CD14-positive monocyte (primary cell): ENCODE data around the gene SCUBE2. TPM values are rescaled to one million over a fixed set of nuclear protein-coding genes. Genes with fewer than 3 reads are reported as not detected.

Experiments used
- DNase-seq, 3 donors: peaks; one replicate each; pipeline ENCODE4 v3.0.0-alpha.2; 2011 to 2022
- H2AFZ ChIP-seq: 2 replicates; pipeline ENCODE4 v1.6.0; 2012; ENCODE audit warnings: mild to moderate bottlenecking, low read depth, low read length, inconsistent platforms; ENCODE audit not compliant: insufficient read depth, poor library complexity, severe bottlenecking
- H3K27ac ChIP-seq, 2 donors: 1 replicate in 1 of 2; 2 replicates in 1 of 2; pipeline ENCODE4 v1.5.1; 2012 to 2013; ENCODE audit warnings: low read length in 2 of 2, control low read depth in 1 of 2, inconsistent platforms in 1 of 2, low read depth in 1 of 2, mild to moderate bottlenecking in 1 of 2
- H3K27me3 ChIP-seq, 2 donors: one replicate each; pipeline versions ENCODE4 v1.6.0 to v1.6.1; 2011 to 2013; ENCODE audit warnings: low read length in 2 of 2; ENCODE audit not compliant: control insufficient read depth in 2 of 2, insufficient read depth in 2 of 2
- H3K36me3 ChIP-seq, 2 donors: replicated peaks in 1 of 2; 1 replicate in 1 of 2; 2 replicates in 1 of 2; pipeline versions ENCODE4 v1.5.1 to v1.6.1; 2012 to 2013; ENCODE audit warnings: low read length in 2 of 2, control low read depth in 1 of 2, inconsistent platforms in 1 of 2, mild to moderate bottlenecking in 1 of 2; ENCODE audit not compliant: insufficient read depth in 2 of 2, control insufficient read depth in 1 of 2
- H3K4me1 ChIP-seq, 2 donors: 1 replicate in 1 of 2; 2 replicates in 1 of 2; pipeline versions ENCODE4 v1.5.1 to v1.6.1; 2012 to 2013; ENCODE audit warnings: low read length in 2 of 2, control low read depth in 1 of 2, inconsistent platforms in 1 of 2, mild to moderate bottlenecking in 1 of 2, moderate library complexity in 1 of 2; ENCODE audit not compliant: insufficient read depth in 2 of 2, control insufficient read depth in 1 of 2
- H3K4me2 ChIP-seq: replicated peaks from 2 replicates; pipeline ENCODE3; 2012; ENCODE audit warnings: low read length, moderate library complexity, mild to moderate bottlenecking; ENCODE audit not compliant: poor library complexity, severe bottlenecking; ENCODE audit errors: extremely low read depth
- H3K4me3 ChIP-seq, 3 experiments: fragments of 200-600 bp in 1 of 3; sonication (generic) in 1 of 3; replicated peaks in 1 of 3; 1 replicate in 2 of 3; 2 replicates in 1 of 3; pipeline ENCODE4 v1.5.1; 2011 to 2013; ENCODE audit warnings: low read length in 3 of 3, mild to moderate bottlenecking in 3 of 3, control low read depth in 2 of 3, low read depth in 2 of 3, inconsistent platforms in 1 of 3, moderate library complexity in 1 of 3
- H3K79me2 ChIP-seq: 2 replicates; pipeline ENCODE4 v1.6.0; 2012; ENCODE audit warnings: mild to moderate bottlenecking, control low read depth, inconsistent platforms, low read length, moderate library complexity; ENCODE audit not compliant: insufficient read depth
- H3K9ac ChIP-seq: 2 replicates; pipeline ENCODE4 v1.6.0; 2017; ENCODE audit warnings: low read length, mild to moderate bottlenecking; ENCODE audit not compliant: insufficient read depth, poor library complexity, severe bottlenecking
- H3K9me3 ChIP-seq, 2 donors: replicated peaks in 1 of 2; 1 replicate in 1 of 2; 2 replicates in 1 of 2; pipeline versions ENCODE4 v1.5.1 to v1.6.1; 2012 to 2013; ENCODE audit warnings: low read length in 2 of 2, control low read depth in 1 of 2; ENCODE audit not compliant: control insufficient read depth in 1 of 2, insufficient read depth in 1 of 2
- H4K20me1 ChIP-seq: 2 replicates; pipeline ENCODE4 v1.6.0; 2012; ENCODE audit warnings: mild to moderate bottlenecking, low read length, control low read depth, moderate library complexity; ENCODE audit not compliant: insufficient read depth
- H3K27ac Mint-ChIP-seq, 7 donors: one replicate each; pipeline ENCODE4 v1.8.0; 2020; ENCODE audit warnings: mild to moderate bottlenecking in 7 of 7, mixed read lengths in 7 of 7, moderate library complexity in 6 of 7, inconsistent platforms in 2 of 7
- H3K27me3 Mint-ChIP-seq, 3 donors: one replicate each; pipeline ENCODE4 v1.8.0; 2021 to 2022; ENCODE audit warnings: low read depth in 3 of 3, mild to moderate bottlenecking in 3 of 3, mixed read lengths in 3 of 3, moderate library complexity in 3 of 3, inconsistent platforms in 1 of 3
- H3K36me3 Mint-ChIP-seq, 2 donors: one replicate each; pipeline ENCODE4 v1.8.0; 2020; ENCODE audit warnings: mixed read lengths in 2 of 2, inconsistent platforms in 1 of 2, mild to moderate bottlenecking in 1 of 2
- H3K4me1 Mint-ChIP-seq: one replicate; pipeline ENCODE4 v1.8.0; 2020; ENCODE audit warnings: mild to moderate bottlenecking, mixed read lengths
- H3K4me3 Mint-ChIP-seq, 2 donors: one replicate each; pipeline ENCODE4 v1.8.0; 2020; ENCODE audit warnings: mild to moderate bottlenecking in 2 of 2, mixed read lengths in 2 of 2, moderate library complexity in 1 of 2
- H3K9me3 Mint-ChIP-seq, 7 donors: one replicate each; pipeline ENCODE4 v1.8.0; 2020 to 2022; ENCODE audit warnings: mixed read lengths in 7 of 7, mild to moderate bottlenecking in 6 of 7, moderate library complexity in 6 of 7, inconsistent platforms in 2 of 7
- CTCF ChIP-seq: fragments of 200-600 bp; IDR thresholded peaks from one replicate; pipeline ENCODE4 v1.8.0; 2022; ENCODE audit warnings: antibody characterized with exemption, mild to moderate bottlenecking
- WGBS: methylation state at CpG from one replicate; pipeline ENCODE4 v1.1.5; 2013; ENCODE audit warnings: missing lambda C conversion rate; ENCODE audit not compliant: insufficient coverage; 5-methylcytosine and 5-hydroxymethylcytosine counted together
- intact Hi-C, 2 donors: fragments of 100-400 bp; cut with micrococcal nuclease; formaldehyde crosslinking; loops; one replicate each; pipeline versions ENCODE4 v1.15.0 to v1.15.1; 2023
- polyA plus RNA-seq, 3 donors: library from polyadenylated mRNA; depleted of rRNA in 1 of 3; unstranded in 2 of 3; stranded (reverse) in 1 of 3; fragments of 300-500 nt in 2 of 3; fragments of >200 nt in 1 of 3; fragmentation: Illumina TruSeq in 2 of 3; gene quantifications; 1 replicate in 2 of 3; 2 replicates in 1 of 3; pipeline ENCODE4 v1.2.3, GENCODE V29; 2012 to 2021

SCUBE2 gene
- polyA plus RNA-seq, 3 donors: 0.21 to 0.36 TPM; not detected in 1

DNA sequence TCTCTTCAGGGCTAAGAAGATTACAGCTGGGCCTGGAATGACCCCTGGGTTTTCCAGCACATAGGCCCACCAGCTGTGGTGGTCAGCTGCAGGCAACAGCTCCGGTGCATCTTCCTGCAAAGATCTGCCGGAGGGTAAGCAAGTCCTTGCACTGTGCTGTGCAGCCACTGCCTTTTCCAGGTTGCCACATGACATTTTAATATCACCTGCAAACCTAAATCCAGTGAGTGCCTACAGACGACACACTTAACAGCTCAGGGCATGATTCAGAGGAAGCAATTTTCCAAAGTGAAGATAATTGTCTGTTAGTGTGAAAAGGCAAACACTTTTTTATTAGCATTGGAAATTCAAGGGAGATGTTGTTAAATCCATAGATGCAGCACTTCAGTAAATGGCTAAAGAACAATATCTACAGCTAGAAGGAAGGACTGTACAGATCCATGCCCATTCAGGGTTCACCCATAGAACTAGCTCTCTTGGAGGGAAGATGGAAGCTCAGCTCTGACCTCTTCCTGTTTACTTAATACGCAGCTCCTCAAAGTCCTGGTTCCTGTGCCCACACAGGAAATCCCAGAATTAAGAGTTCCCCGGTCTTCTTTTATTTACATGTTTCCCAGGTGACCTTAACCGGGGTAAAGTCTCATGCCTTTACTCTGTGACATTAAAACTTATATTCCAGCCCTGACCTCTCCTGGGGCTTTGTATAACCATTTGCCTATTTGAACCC lies 74.3 kb downstream of the SCUBE2 start:
- peaks cover 23% of the 10 kb centered on the region for H3K4me1 Mint-ChIP-seq
- H3K36me3 Mint-ChIP-seq: no peaks in the 10 kb centered on the region
- peak overlapping the region; percentile 84 to 94 (median 88) for H3K27ac Mint-ChIP-seq

DNA sequence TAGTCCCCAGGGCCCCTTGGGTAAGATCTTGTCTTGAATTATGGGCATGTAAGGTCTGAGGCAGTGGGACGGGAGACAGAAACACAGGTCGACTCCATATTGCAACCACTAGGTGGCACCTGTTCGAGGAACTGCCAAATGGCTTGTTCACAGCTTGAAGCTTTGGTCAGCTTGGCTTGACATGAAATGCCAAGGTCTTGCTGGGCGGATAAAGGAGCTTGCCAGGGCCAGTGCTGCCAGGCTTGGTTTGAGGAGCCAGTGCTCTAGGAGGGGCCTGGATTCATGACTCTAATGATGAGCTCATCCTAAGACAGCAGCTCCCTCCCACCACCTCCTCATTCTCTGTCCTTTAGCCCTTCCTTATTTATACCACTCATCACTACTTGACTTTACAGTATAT lies 75.7 kb downstream of the SCUBE2 start:
- Histone ChIP-seq H3K27ac (no peak overlapping the region), H3K79me2 (no peaks in the 10 kb centered on the region), H4K20me1 (no peaks in the 10 kb centered on the region), H3K27me3 (no peaks in the 10 kb centered on the region), H3K4me2 (no peak overlapping the region), H3K36me3 (no peaks in the 10 kb centered on the region), H3K4me1 (peaks cover 19 to 20% of the 10 kb centered on the region in 2 donors), H3K9me3 (no peaks in the 10 kb centered on the region), H3K4me3 (no peak overlapping the region), H2AFZ (no peak overlapping the region), H3K9ac (no peak overlapping the region)
- intact Hi-C loops: loop anchor here (5.0 to 10.0 kb wide), 3 partner anchors 49 to 122 kb away; partner anchors contain the start of gene TMEM9B (in 1 of the 2)
- 3% methylated on average over 3 of the region's 4 CpGs for WGBS
- Mint-ChIP-seq H3K27me3 (peaks cover 3 to 6% (median 4%) of the 10 kb centered on the region in 3 donors), H3K36me3 (no peaks in the 10 kb centered on the region), H3K27ac (peak overlapping the region in 1 of 7 donors; percentile 45), H3K9me3 (peaks cover 0 to 6% (median 3%) of the 10 kb centered on the region in 7 donors), H3K4me1 (peaks cover 23% of the 10 kb centered on the region), H3K4me3 (no peak overlapping the region)
- DNase-seq: peak; percentile 67 to 82 (median 80)
- TF ChIP-seq CTCF: peak; percentile 82

More for the DNA sequence above, 74.3 kb downstream of the SCUBE2 start:
- Histone ChIP-seq H3K36me3 (no peaks in the 10 kb centered on the region), H3K27ac (peak overlapping the region in 1 of 2 donors; percentile 73), H2AFZ (peak overlapping the region; percentile 50), H3K4me3 (no peak overlapping the region), H3K9me3 (no peaks in the 10 kb centered on the region), H3K27me3 (no peaks in the 10 kb centered on the region), H3K79me2 (no peaks in the 10 kb centered on the region), H3K9ac (no peak overlapping the region), H3K4me2 (peak overlapping the region; percentile 36), H4K20me1 (no peaks in the 10 kb centered on the region), H3K4me1 (peaks cover 19 to 20% of the 10 kb centered on the region in 2 donors)
- peak in 1 of 3 donors; percentile 39 for DNase-seq
- peaks cover 0 to 4% (median 2%) of the 10 kb centered on the region in 7 donors for H3K9me3 Mint-ChIP-seq
- 43% methylated on average over 5 of the region's 6 CpGs for WGBS
- no peak for TF ChIP-seq CTCF
- intact Hi-C loops: loop anchor here (5.0 to 10.0 kb wide), 3 partner anchors 48 to 120 kb away; partner anchors contain the start of gene TMEM9B (in 1 of the 2)
- H3K27me3 Mint-ChIP-seq: peaks cover 0 to 5% (median 1%) of the 10 kb centered on the region in 3 donors
- peak overlapping the region in 1 of 2 donors; percentile 69 for H3K4me3 Mint-ChIP-seq
